K562 (cell line): ENCODE measurements around the gene MCAM. TPM values are rescaled to one million over a fixed set of nuclear protein-coding genes. Genes with fewer than 3 reads are reported as not detected.

ENCODE experiments used
- ATAC-seq: fragments of 200-7000 bp; cut with Tn5 transposase; 3 replicates; pipeline ENCODE4 v1.9.1; 2020; ENCODE audit warnings: moderate library complexity
- BruUV-seq: library from RNA; stranded (reverse); fragments of 400-500 nt; replicated peaks from 2 replicates; lab custom pipeline; 2021; lab: Mats Ljungman, UMichigan
- CTCF ChIA-PET: fragments of 300-600 bp; formaldehyde crosslinking; extraction: SDS; loops from one replicate; lab custom pipeline; 2021; ENCODE audit warnings: low intra/inter-chr PET ratio; lab: Yijun Ruan, JAX
- POLR2A ChIA-PET: fragments of 300-600, 350-650 bp; sonication (Branson Sonifier 250); formaldehyde crosslinking; extraction: SDS; loops from one replicate; lab custom pipeline; 2021; ENCODE audit warnings: antibody characterized with exemption, inconsistent platforms; lab: Yijun Ruan, JAX
- DNase-seq, 4 experiments: peaks; one replicate each; pipeline versions ENCODE4 v3.0.0 to v3.0.0-alpha.2; 2011 to 2018; ENCODE audit warnings: low spot score in 3 of 4, mixed read lengths in 3 of 4; ENCODE audit errors: extremely low read depth in 1 of 4
- FAIRE-seq: peaks from 2 replicates; lab custom pipeline; 2011; peaks lifted over from hg19 to GRCh38; lab: Jason Lieb, UNC
- H2AFZ ChIP-seq: 2 replicates; pipeline ENCODE4 v1.6.0; 2011; ENCODE audit warnings: low read depth, low read length, control low read depth, inconsistent platforms
- H3K27ac ChIP-seq: fragments of 200-600 bp; 3 replicates; pipeline ENCODE4 v1.8.0; 2011; ENCODE audit warnings: low read depth, mild to moderate bottlenecking, control low read depth, inconsistent platforms, low read length, moderate library complexity, mixed read lengths; ENCODE audit errors: extremely low read depth
- H3K27me3 ChIP-seq, 2 experiments: fragments of 300-600 bp in 1 of 2; 2 replicates in 1 of 2; 3 replicates in 1 of 2; pipeline versions ENCODE4 v1.6.0 to v1.8.0; 2011; ENCODE audit warnings: inconsistent platforms in 2 of 2, low read length in 2 of 2, mild to moderate bottlenecking in 1 of 2, mixed read lengths in 1 of 2, moderate library complexity in 1 of 2; ENCODE audit not compliant: control insufficient read depth in 2 of 2, insufficient read depth in 2 of 2
- H3K36me3 ChIP-seq: fragments of 300-600 bp; 3 replicates; pipeline ENCODE4 v1.8.0; 2011; ENCODE audit warnings: mild to moderate bottlenecking, low read length, inconsistent platforms; ENCODE audit not compliant: control insufficient read depth, insufficient read depth
- H3K4me1 ChIP-seq, 2 experiments: fragments of 200-600 bp in 1 of 2; replicated peaks in 1 of 2; 2 replicates in 1 of 2; 3 replicates in 1 of 2; pipeline versions ENCODE4 v1.5.1 to v1.8.0; 2011; ENCODE audit warnings: inconsistent platforms in 2 of 2, low read length in 2 of 2, mild to moderate bottlenecking in 1 of 2, mixed read lengths in 1 of 2, moderate library complexity in 1 of 2; ENCODE audit not compliant: control insufficient read depth in 2 of 2, insufficient read depth in 2 of 2
- H3K4me2 ChIP-seq: 2 replicates; pipeline ENCODE4 v1.6.1; 2011; ENCODE audit warnings: low read length, control low read depth, inconsistent platforms, mixed read lengths; ENCODE audit not compliant: insufficient read depth
- H3K4me3 ChIP-seq: fragments of 200-600 bp; sonication (generic), shearing (Covaris generic); 2 replicates; pipeline ENCODE4 v1.5.1; 2016; ENCODE audit warnings: control low read depth, inconsistent platforms
- H3K79me2 ChIP-seq: fragments of 200-600 bp; 3 replicates; pipeline ENCODE4 v1.8.0; 2011; ENCODE audit warnings: low read length, inconsistent platforms; ENCODE audit not compliant: control insufficient read depth, insufficient read depth
- H3K9ac ChIP-seq, 2 experiments: 2 replicates each; pipeline versions ENCODE4 v1.6.0 to v1.6.1; 2011; ENCODE audit warnings: low read depth in 2 of 2, low read length in 2 of 2, control low read depth in 1 of 2, inconsistent platforms in 1 of 2, mild to moderate bottlenecking in 1 of 2, mixed read lengths in 1 of 2; ENCODE audit not compliant: insufficient read depth in 1 of 2
- H3K9me1 ChIP-seq: one replicate; pipeline ENCODE4 v1.6.0; 2011; ENCODE audit warnings: inconsistent platforms, mild to moderate bottlenecking, low read length, moderate library complexity; ENCODE audit not compliant: control insufficient read depth, insufficient read depth
- H3K9me3 ChIP-seq: replicated peaks from 2 replicates; pipeline ENCODE4 v1.5.1; 2011; ENCODE audit warnings: low read depth, low read length, inconsistent platforms; ENCODE audit not compliant: control insufficient read depth, insufficient read depth
- H4K20me1 ChIP-seq: replicated peaks from 2 replicates; pipeline ENCODE4 v1.6.1; 2011; ENCODE audit warnings: low read length, inconsistent platforms, mixed read lengths; ENCODE audit not compliant: control insufficient read depth, insufficient read depth
- POU5F1 ChIP-seq: fragments of 150-350 bp; IDR thresholded peaks from 2 replicates; pipeline ENCODE4 v1.6.1; 2014; ENCODE audit warnings: borderline replicate concordance, low read length, low read depth, mild to moderate bottlenecking; ENCODE audit not compliant: partially characterized antibody
- SP1 ChIP-seq: sonication (generic); formaldehyde crosslinking; IDR thresholded peaks from 2 replicates; pipeline ENCODE4 v1.8.1; 2022; ENCODE audit warnings: mild to moderate bottlenecking, missing genetic modification reagents
- WGBS: fragments of 100-300 bp; shearing (Covaris generic); methylation state at CpG from one replicate; pipeline ENCODE4 v1.1.6; 2016; ENCODE audit warnings: low coverage, mixed read lengths; ENCODE audit not compliant: insufficient coverage; ENCODE audit errors: missing lambda C conversion rate; 5-methylcytosine and 5-hydroxymethylcytosine counted together
- in situ Hi-C: fragments of 300-500 bp; cut with MboI; formaldehyde crosslinking; loops from 4 replicates; pipeline ENCODE4 v1.15.0; 2018; ENCODE audit warnings: inconsistent platforms, mixed read lengths
- intact Hi-C: fragments of 100-400 bp; cut with micrococcal nuclease; formaldehyde crosslinking; loops from 2 replicates; pipeline ENCODE4 v1.14.2; 2022
- polyA plus RNA-seq, 8 experiments: library from polyadenylated mRNA; depleted of rRNA in 4 of 8; stranded (reverse) in 5 of 8; unstranded in 3 of 8; fragments of >200 nt; fragmentation: Nextera tagmentation in 2 of 8; fragmentation: Illumina TruSeq in 1 of 8; extraction: Ambion mirVana in 2 of 8; extraction: Trizol in 1 of 8; gene quantifications; 2 replicates each; pipeline versions ENCODE4 v1.2.1 to v1.2.3, GENCODE V29; 2011 to 2014; ENCODE audit warnings: inconsistent platforms in 1 of 8, missing spikeins in 1 of 8
- total RNA-seq, 7 experiments: library from RNA; depleted of rRNA in 6 of 7; stranded (reverse); fragments of >200 nt in 6 of 7; fragmentation: Illumina TruSeq in 2 of 7; extraction: Trizol in 2 of 7; gene quantifications; 2 replicates each; pipeline versions ENCODE4 v1.2.1 to v1.2.3, GENCODE V29; 2011 to 2021; ENCODE audit warnings: low replicate concordance in 1 of 7

The MCAM gene
- total and polyA plus RNA-seq, 9 of the 15 experiments (the other 6 are each of a cell fraction or from before 2014, with no cell fraction given) = 14.7 to 118 (median 53.6) TPM

GRCh38 chr11:119361941-119362725 is 45.2 kb upstream of the MCAM start:
- intact Hi-C loops (no loop called here), in situ Hi-C loops (no loop called here)
- Histone ChIP-seq H3K36me3 (peaks cover 28% of the 10 kb centered on the region), H3K4me2 (peak overlapping the region; percentile 24), H3K27ac (peak overlapping the region; percentile 17; the same call in 2 of the 3 replicates), H3K9me1 (peaks cover 5% of the 10 kb centered on the region), H2AFZ (no peak overlapping the region), H3K4me1 (peaks cover 45 to 46% of the 10 kb centered on the region in 2 experiments), H3K27me3 (no peaks in the 10 kb centered on the region), H3K4me3 (no peak overlapping the region), H3K79me2 (peaks cover 18% of the 10 kb centered on the region; the same call in 2 of the 3 replicates), H3K9ac (peak overlapping the region; percentile 3 to 32; a peak in 2 of 4 replicates), H4K20me1 (no peaks in the 10 kb centered on the region), H3K9me3 (no peaks in the 10 kb centered on the region)
- CTCF ChIA-PET = interaction anchor here (1.4 kb wide), 1 partner anchor 22 kb away, joined by 4 read pairs; no protein-coding TSS in a partner anchor
- ATAC-seq (peak; percentile 12; the same call in 1 of the 3 replicates), FAIRE-seq (no peak), DNase-seq (peak in 1 of 4 experiments; percentile 40)
- POLR2A ChIA-PET = interaction anchor here (0.6 to 3.0 kb wide), 8 partner anchors 11 to 182 kb away, joined by 3 to 24 read pairs (median 4); no protein-coding TSS in a partner anchor
- 51% methylated on average over 11 of the region's 11 CpGs for WGBS
- peak; percentile 45; the same call in 1 of the 2 replicates for TF ChIP-seq SP1
- TF ChIP-seq POU5F1 = no peak
- TSS peak; percentile 42 for BruUV-seq
